Measurements from ENCODE around the gene SNX8.

- TF ChIP-seq CTCF (conservative IDR thresholded peaks at IDR 0.05; ENCODE audit: low read length): no peak
- no peak for TF ChIP-seq EZH2phosphoT487 (IDR thresholded peaks at IDR 0.05; ENCODE audit: borderline replicate concordance, low read depth, low read length)
These were observed 98.4 kb downstream of the SNX8 start for GRCh38 chr7:2215851-2216250.

Measured in OCI-LY7 (cell line).